Spleen (tissue), 7 donors: ENCODE results near the gene CHAF1B.

Experiments
- POLR2A ChIP-seq, 3 donors: fragments of 450-650 bp; IDR thresholded peaks; one replicate each; pipeline ENCODE4 v1.5.1; 2017; ENCODE audit warnings: antibody characterized with exemption in 3 of 3, mild to moderate bottlenecking in 1 of 3
- POLR2AphosphoS5 ChIP-seq, 3 donors: sonication (generic); formaldehyde crosslinking; IDR thresholded peaks; one replicate each; pipeline ENCODE4 v1.5.1; 2017; ENCODE audit warnings: antibody characterized with exemption in 3 of 3
- TF ChIP-seq, protein P1 (sequence below), 11 experiments: fragments of 200-600 bp in 7 of 11; fragments of 450-650 bp in 4 of 11; sonication (generic) in 4 of 11; IDR thresholded peaks in 8 of 11; conservative IDR thresholded peaks in 3 of 11; 1 replicate in 7 of 11; 2 replicates in 4 of 11; pipeline versions ENCODE4 v1.4.0 to v1.8.0; 2016 to 2021; ENCODE audit warnings: antibody characterized with exemption in 11 of 11, inconsistent platforms in 4 of 11, mild to moderate bottlenecking in 1 of 11
- donor health status: DM: no; HTN: no; CAD: no; lungs with moderate emphysema.
- donor health status: DM: no; HTN: no; CAD: no.
- donor health status: DM: no; HTN: no; CAD: no.

DNA sequence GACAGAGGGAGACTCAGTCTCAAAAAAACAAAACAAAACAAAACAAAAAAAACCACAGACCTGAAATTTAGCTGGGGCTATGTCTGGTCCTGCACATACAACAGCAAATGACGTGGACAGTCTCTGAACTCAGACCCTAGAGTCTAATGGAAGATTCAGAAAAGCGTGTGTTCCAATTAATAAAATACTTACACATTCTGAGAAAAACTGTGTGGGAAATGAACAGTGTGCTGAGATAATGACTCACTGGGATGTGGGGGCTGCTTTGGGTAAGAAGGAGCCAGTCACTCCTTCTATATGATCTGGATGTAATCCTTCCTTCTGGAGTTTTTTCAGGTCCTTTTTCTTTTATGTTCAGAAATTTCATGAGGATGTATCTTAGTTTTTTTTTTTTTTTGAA lies 65.3 kb downstream of the CHAF1B start:
- TF ChIP-seq POLR2AphosphoS5 (IDR thresholded peaks at IDR 0.05) (no peak), POLR2A (IDR thresholded peaks at IDR 0.05) (no peak)
- TF ChIP-seq, protein P1, sequence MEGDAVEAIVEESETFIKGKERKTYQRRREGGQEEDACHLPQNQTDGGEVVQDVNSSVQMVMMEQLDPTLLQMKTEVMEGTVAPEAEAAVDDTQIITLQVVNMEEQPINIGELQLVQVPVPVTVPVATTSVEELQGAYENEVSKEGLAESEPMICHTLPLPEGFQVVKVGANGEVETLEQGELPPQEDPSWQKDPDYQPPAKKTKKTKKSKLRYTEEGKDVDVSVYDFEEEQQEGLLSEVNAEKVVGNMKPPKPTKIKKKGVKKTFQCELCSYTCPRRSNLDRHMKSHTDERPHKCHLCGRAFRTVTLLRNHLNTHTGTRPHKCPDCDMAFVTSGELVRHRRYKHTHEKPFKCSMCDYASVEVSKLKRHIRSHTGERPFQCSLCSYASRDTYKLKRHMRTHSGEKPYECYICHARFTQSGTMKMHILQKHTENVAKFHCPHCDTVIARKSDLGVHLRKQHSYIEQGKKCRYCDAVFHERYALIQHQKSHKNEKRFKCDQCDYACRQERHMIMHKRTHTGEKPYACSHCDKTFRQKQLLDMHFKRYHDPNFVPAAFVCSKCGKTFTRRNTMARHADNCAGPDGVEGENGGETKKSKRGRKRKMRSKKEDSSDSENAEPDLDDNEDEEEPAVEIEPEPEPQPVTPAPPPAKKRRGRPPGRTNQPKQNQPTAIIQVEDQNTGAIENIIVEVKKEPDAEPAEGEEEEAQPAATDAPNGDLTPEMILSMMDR (IDR thresholded peaks at IDR 0.05 in 8 of 11, conservative IDR thresholded peaks at IDR 0.05 in 3 of 11): no peak
